HEK293 (cell line): Measurements from ENCODE around the gene ADAM8.

ENCODE experiments used
- CTCF ChIP-seq: fragments of 450-650 bp; formaldehyde crosslinking; IDR thresholded peaks from 2 replicates; pipeline ENCODE4 v1.5.1; 2016; ENCODE audit warnings: missing biosample characterization, missing genetic modification characterization
- ELK4 ChIP-seq: IDR thresholded peaks from 2 replicates; pipeline ENCODE4 v1.6.1; 2011; ENCODE audit warnings: mild to moderate bottlenecking, low read depth, low read length, borderline replicate concordance
- KLF1 ChIP-seq: fragments of 450-650 bp; formaldehyde crosslinking; IDR thresholded peaks from 2 replicates; pipeline ENCODE4 v1.5.1; 2016; ENCODE audit warnings: missing biosample characterization, missing genetic modification characterization
- PRDM1 ChIP-seq: fragments of 450-650 bp; formaldehyde crosslinking; IDR thresholded peaks from 2 replicates; pipeline ENCODE4; 2016; ENCODE audit warnings: missing biosample characterization, missing genetic modification characterization
- RBAK ChIP-seq: fragments of 450-650 bp; formaldehyde crosslinking; IDR thresholded peaks from 2 replicates; pipeline ENCODE4 v1.5.1; 2016; ENCODE audit warnings: missing biosample characterization, missing genetic modification characterization
- SP2 ChIP-seq: fragments of 450-650 bp; formaldehyde crosslinking; IDR thresholded peaks from 2 replicates; pipeline ENCODE4 v1.5.1; 2016; ENCODE audit warnings: missing biosample characterization, missing genetic modification characterization
- SP3 ChIP-seq: fragments of 450-650 bp; formaldehyde crosslinking; IDR thresholded peaks from 2 replicates; pipeline ENCODE4 v1.5.1; 2016; ENCODE audit warnings: missing biosample characterization, missing genetic modification characterization
- ZNF174 ChIP-seq: fragments of 450-650 bp; formaldehyde crosslinking; IDR thresholded peaks from 2 replicates; pipeline ENCODE4 v1.5.0; 2017; ENCODE audit warnings: missing biosample characterization, mild to moderate bottlenecking, missing genetic modification characterization
- ZNF23 ChIP-seq: fragments of 450-650 bp; formaldehyde crosslinking; IDR thresholded peaks from 2 replicates; pipeline ENCODE4 v1.5.1; 2016; ENCODE audit warnings: missing biosample characterization, missing genetic modification characterization, borderline replicate concordance
- ZNF670 ChIP-seq: fragments of 450-650 bp; formaldehyde crosslinking; IDR thresholded peaks from 2 replicates; pipeline ENCODE4 v1.5.1; 2016; ENCODE audit warnings: missing biosample characterization, missing genetic modification characterization, low read depth
- ZNF777 ChIP-seq: fragments of 450-650 bp; formaldehyde crosslinking; IDR thresholded peaks from 2 replicates; pipeline ENCODE4 v1.5.1; 2017; ENCODE audit warnings: missing biosample characterization, missing genetic modification characterization, borderline replicate concordance
- ZNF791 ChIP-seq: fragments of 450-650 bp; formaldehyde crosslinking; IDR thresholded peaks from 2 replicates; pipeline ENCODE4 v1.5.1; 2016; ENCODE audit warnings: missing biosample characterization, missing genetic modification characterization
- ZNF843 ChIP-seq: fragments of 450-650 bp; formaldehyde crosslinking; IDR thresholded peaks from 2 replicates; pipeline ENCODE4 v1.5.1; 2016; ENCODE audit warnings: missing biosample characterization, missing genetic modification characterization
- ZSCAN23 ChIP-seq: fragments of 450-650 bp; formaldehyde crosslinking; IDR thresholded peaks from 2 replicates; pipeline ENCODE4 v1.5.1; 2016; ENCODE audit warnings: missing biosample characterization, missing genetic modification characterization
- TF ChIP-seq, protein P1 (sequence below): fragments of 450-650 bp; formaldehyde crosslinking; IDR thresholded peaks from 2 replicates; pipeline ENCODE4 v1.5.1; 2016; ENCODE audit warnings: missing biosample characterization, missing genetic modification characterization, low read depth
- TF ChIP-seq, protein P2 (sequence below): fragments of 450-650 bp; formaldehyde crosslinking; conservative IDR thresholded peaks from 2 replicates; pipeline ENCODE4 v1.5.1; 2016; ENCODE audit warnings: low read depth, missing biosample characterization, missing genetic modification characterization
- TF ChIP-seq, protein P3 (sequence below): fragments of 450-650 bp; formaldehyde crosslinking; IDR thresholded peaks from 2 replicates; pipeline ENCODE4 v1.5.1; 2016; ENCODE audit warnings: missing biosample characterization, missing genetic modification characterization

The ADAM8 gene

GRCh38 chr10:133257489-133258065 is 19.1 kb downstream of the ADAM8 start (continued):
- TF ChIP-seq ZNF174 (tag by site-specific recombination) (no peak), ZNF843 (tag by site-specific recombination) (no peak), ELK4 (no peak), ZNF791 (tag by site-specific recombination) (no peak), PRDM1 (tag by site-specific recombination) (0 out of 2 replicates have a peak, but pooled peaks have one; percentile 51), SP2 (tag by site-specific recombination) (peak; percentile 38), KLF1 (tag by site-specific recombination) (peak; percentile 32), RBAK (tag by site-specific recombination) (no peak), ZNF670 (tag by site-specific recombination) (no peak), ZNF777 (tag by site-specific recombination) (no peak), CTCF (tag by site-specific recombination) (peak; percentile 82), SP3 (tag by site-specific recombination) (peak; percentile 70), ZNF23 (tag by site-specific recombination) (no peak), ZSCAN23 (tag by site-specific recombination) (no peak)
- TF ChIP-seq, protein P1, sequence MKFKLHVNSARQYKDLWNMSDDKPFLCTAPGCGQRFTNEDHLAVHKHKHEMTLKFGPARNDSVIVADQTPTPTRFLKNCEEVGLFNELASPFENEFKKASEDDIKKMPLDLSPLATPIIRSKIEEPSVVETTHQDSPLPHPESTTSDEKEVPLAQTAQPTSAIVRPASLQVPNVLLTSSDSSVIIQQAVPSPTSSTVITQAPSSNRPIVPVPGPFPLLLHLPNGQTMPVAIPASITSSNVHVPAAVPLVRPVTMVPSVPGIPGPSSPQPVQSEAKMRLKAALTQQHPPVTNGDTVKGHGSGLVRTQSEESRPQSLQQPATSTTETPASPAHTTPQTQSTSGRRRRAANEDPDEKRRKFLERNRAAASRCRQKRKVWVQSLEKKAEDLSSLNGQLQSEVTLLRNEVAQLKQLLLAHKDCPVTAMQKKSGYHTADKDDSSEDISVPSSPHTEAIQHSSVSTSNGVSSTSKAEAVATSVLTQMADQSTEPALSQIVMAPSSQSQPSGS (tag by site-specific recombination) = no peak
- TF ChIP-seq, protein P2, sequence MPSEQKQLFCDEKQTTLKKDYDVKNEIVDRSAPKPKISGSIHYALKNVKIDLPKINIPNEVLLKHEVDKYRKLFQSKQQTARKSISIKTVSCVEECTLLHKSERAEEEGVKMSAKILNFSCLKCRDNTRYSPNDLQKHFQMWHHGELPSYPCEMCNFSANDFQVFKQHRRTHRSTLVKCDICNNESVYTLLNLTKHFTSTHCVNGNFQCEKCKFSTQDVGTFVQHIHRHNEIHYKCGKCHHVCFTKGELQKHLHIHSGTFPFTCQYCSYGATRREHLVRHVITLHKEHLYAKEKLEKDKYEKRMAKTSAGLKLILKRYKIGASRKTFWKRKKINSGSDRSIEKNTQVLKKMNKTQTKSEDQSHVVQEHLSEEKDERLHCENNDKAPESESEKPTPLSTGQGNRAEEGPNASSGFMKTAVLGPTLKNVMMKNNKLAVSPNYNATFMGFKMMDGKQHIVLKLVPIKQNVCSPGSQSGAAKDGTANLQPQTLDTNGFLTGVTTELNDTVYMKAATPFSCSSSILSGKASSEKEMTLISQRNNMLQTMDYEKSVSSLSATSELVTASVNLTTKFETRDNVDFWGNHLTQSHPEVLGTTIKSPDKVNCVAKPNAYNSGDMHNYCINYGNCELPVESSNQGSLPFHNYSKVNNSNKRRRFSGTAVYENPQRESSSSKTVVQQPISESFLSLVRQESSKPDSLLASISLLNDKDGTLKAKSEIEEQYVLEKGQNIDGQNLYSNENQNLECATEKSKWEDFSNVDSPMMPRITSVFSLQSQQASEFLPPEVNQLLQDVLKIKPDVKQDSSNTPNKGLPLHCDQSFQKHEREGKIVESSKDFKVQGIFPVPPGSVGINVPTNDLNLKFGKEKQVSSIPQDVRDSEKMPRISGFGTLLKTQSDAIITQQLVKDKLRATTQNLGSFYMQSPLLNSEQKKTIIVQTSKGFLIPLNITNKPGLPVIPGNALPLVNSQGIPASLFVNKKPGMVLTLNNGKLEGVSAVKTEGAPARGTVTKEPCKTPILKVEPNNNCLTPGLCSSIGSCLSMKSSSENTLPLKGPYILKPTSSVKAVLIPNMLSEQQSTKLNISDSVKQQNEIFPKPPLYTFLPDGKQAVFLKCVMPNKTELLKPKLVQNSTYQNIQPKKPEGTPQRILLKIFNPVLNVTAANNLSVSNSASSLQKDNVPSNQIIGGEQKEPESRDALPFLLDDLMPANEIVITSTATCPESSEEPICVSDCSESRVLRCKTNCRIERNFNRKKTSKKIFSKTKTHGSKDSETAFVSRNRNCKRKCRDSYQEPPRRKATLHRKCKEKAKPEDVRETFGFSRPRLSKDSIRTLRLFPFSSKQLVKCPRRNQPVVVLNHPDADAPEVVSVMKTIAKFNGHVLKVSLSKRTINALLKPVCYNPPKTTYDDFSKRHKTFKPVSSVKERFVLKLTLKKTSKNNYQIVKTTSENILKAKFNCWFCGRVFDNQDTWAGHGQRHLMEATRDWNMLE (tag by site-specific recombination) = no peak
- TF ChIP-seq, protein P3, sequence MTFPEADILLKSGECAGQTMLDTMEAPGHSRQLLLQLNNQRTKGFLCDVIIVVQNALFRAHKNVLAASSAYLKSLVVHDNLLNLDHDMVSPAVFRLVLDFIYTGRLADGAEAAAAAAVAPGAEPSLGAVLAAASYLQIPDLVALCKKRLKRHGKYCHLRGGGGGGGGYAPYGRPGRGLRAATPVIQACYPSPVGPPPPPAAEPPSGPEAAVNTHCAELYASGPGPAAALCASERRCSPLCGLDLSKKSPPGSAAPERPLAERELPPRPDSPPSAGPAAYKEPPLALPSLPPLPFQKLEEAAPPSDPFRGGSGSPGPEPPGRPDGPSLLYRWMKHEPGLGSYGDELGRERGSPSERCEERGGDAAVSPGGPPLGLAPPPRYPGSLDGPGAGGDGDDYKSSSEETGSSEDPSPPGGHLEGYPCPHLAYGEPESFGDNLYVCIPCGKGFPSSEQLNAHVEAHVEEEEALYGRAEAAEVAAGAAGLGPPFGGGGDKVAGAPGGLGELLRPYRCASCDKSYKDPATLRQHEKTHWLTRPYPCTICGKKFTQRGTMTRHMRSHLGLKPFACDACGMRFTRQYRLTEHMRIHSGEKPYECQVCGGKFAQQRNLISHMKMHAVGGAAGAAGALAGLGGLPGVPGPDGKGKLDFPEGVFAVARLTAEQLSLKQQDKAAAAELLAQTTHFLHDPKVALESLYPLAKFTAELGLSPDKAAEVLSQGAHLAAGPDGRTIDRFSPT (tag by site-specific recombination) = peak; percentile 34; the same call in 1 of the 2 replicates
